ENCODE measurements around the gene TVP23C. TPM values are rescaled to one million over a fixed set of nuclear protein-coding genes. Genes with fewer than 3 reads are reported as not detected.

Gene TVP23C
- total and polyA plus RNA-seq, 9 of the 15 experiments (the other 6 are each of a cell fraction or from before 2014, with no cell fraction given), result 5.7 to 16.8 (median 8.2) TPM

DNA sequence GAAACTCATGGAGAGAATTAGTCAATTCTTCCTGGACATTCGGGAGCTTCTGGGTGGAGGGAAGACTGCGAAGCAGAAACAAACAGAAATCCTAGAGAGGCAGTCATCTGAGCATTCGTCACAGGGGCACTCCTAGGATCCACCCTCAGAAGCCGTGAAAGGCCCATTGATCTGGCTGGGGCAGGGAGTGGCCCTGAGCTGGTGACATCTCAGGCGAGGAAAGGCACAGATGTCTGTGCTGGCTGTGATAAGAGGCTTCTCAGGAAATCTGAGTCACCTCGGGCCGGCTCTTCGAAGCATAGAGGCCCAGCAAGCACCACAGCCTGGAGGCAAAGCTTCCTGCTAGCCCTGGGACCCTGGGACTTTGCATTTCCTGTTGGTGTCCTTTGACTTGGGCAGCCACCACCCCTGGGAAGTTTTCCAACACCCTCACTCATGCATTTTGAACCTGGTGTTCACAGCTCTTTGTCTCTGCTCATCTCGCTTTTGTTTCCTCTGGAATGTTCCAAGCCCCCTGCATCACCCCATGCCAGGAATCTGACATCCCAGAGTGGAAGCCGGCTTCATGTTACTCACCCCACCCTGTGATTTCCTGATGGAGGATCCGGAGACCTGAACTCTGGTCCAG is 72.5 kb downstream of the TVP23C start (continued):
- TF ChIP-seq SIRT6 (IDR thresholded peaks at IDR 0.05; ENCODE audit: low read depth, low read length) (no peak), ZZZ3 (IDR thresholded peaks at IDR 0.05) (no peak), CEBPG (CRISPR knock-in tag; IDR thresholded peaks at IDR 0.05) (no peak), CEBPG (tag; conservative IDR thresholded peaks at IDR 0.05 in 1 of 2, IDR thresholded peaks at IDR 0.05 in 1 of 2) (0 out of 4 replicates have a peak, but pooled peaks of 1 of the 2 experiments have one; percentile 5), CBFA2T3 (IDR thresholded peaks at IDR 0.05) (peak; percentile 91), ZNF124 (CRISPR knock-in tag; IDR thresholded peaks at IDR 0.05) (no peak), RCOR1 (IDR thresholded peaks at IDR 0.05; ENCODE audit: borderline replicate concordance in 1 of 2, low read depth in 2 of 2, low read length in 2 of 2) (peak in 1 of 2 experiments; percentile 94; a peak in 2 of 4 replicates), ZFP1 (CRISPR knock-in tag; IDR thresholded peaks at IDR 0.05) (no peak), DACH1 (IDR thresholded peaks at IDR 0.05; ENCODE audit: partially characterized antibody) (no peak), MXI1 (IDR thresholded peaks at IDR 0.05; ENCODE audit: low read depth, low read length) (no peak), CAMTA2 (CRISPR knock-in tag; conservative IDR thresholded peaks at IDR 0.05) (no peak), TEAD2 (tag; IDR thresholded peaks at IDR 0.05) (no peak), GATAD2B (IDR thresholded peaks at IDR 0.05; ENCODE audit: borderline replicate concordance) (no peak), CHD2 (IDR thresholded peaks at IDR 0.05; ENCODE audit: low read depth, low read length) (no peak), HEY1 (CRISPR knock-in tag; IDR thresholded peaks at IDR 0.05; ENCODE audit: borderline replicate concordance) (no peak), XRCC5 (IDR thresholded peaks at IDR 0.05; ENCODE audit: low read depth, low read length) (no peak), TAL1 (IDR thresholded peaks at IDR 0.05) (peak; percentile 88), GTF2F1 (IDR thresholded peaks at IDR 0.05; ENCODE audit: low read depth, low read length) (no peak), ZNF274 (IDR thresholded peaks at IDR 0.05; ENCODE audit: borderline replicate concordance, low read depth, low read length) (no peak), HLTF (IDR thresholded peaks at IDR 0.05) (no peak), KAT7 (CRISPR knock-in tag; IDR thresholded peaks at IDR 0.05; ENCODE audit: borderline replicate concordance) (no peak)
- TF ChIP-seq, protein P1, sequence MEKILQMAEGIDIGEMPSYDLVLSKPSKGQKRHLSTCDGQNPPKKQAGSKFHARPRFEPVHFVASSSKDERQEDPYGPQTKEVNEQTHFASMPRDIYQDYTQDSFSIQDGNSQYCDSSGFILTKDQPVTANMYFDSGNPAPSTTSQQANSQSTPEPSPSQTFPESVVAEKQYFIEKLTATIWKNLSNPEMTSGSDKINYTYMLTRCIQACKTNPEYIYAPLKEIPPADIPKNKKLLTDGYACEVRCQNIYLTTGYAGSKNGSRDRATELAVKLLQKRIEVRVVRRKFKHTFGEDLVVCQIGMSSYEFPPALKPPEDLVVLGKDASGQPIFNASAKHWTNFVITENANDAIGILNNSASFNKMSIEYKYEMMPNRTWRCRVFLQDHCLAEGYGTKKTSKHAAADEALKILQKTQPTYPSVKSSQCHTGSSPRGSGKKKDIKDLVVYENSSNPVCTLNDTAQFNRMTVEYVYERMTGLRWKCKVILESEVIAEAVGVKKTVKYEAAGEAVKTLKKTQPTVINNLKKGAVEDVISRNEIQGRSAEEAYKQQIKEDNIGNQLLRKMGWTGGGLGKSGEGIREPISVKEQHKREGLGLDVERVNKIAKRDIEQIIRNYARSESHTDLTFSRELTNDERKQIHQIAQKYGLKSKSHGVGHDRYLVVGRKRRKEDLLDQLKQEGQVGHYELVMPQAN (IDR thresholded peaks at IDR 0.05; ENCODE audit: borderline replicate concordance), result no peak
- TF ChIP-seq, protein P2, sequence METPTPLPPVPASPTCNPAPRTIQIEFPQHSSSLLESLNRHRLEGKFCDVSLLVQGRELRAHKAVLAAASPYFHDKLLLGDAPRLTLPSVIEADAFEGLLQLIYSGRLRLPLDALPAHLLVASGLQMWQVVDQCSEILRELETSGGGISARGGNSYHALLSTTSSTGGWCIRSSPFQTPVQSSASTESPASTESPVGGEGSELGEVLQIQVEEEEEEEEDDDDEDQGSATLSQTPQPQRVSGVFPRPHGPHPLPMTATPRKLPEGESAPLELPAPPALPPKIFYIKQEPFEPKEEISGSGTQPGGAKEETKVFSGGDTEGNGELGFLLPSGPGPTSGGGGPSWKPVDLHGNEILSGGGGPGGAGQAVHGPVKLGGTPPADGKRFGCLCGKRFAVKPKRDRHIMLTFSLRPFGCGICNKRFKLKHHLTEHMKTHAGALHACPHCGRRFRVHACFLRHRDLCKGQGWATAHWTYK (CRISPR knock-in tag; IDR thresholded peaks at IDR 0.05), result no peak
- TF ChIP-seq, protein P3, sequence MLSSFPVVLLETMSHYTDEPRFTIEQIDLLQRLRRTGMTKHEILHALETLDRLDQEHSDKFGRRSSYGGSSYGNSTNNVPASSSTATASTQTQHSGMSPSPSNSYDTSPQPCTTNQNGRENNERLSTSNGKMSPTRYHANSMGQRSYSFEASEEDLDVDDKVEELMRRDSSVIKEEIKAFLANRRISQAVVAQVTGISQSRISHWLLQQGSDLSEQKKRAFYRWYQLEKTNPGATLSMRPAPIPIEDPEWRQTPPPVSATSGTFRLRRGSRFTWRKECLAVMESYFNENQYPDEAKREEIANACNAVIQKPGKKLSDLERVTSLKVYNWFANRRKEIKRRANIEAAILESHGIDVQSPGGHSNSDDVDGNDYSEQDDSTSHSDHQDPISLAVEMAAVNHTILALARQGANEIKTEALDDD (IDR thresholded peaks at IDR 0.05), result no peak
- TF ChIP-seq, protein P4, sequence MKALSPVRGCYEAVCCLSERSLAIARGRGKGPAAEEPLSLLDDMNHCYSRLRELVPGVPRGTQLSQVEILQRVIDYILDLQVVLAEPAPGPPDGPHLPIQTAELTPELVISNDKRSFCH (CRISPR knock-in tag; IDR thresholded peaks at IDR 0.05), result no peak
- TF ChIP-seq, protein P4 (tag; IDR thresholded peaks at IDR 0.05), result no peak

All from K562 (cell line).